GM18951 (cell line): ENCODE results near the gene PDXK.
"Not testable (repeated sequence)": the region's sequence is repeated elsewhere in the genome, so short reads cannot be mapped to it uniquely, and the experiment has no call there.

Experiments used
- POLR2A ChIP-seq: IDR thresholded peaks from 4 replicates; pipeline ENCODE4 v1.6.1; 2011; ENCODE audit warnings: mild to moderate bottlenecking; ENCODE audit not compliant: insufficient read length, insufficient read depth; ENCODE audit errors: extremely low read depth
- in situ Hi-C: fragments of 300-500 bp; cut with MboI; formaldehyde crosslinking; loops from one replicate; pipeline ENCODE4 v1.12.0; 2022; ENCODE audit warnings: low sequenced_read_pairs, mixed read lengths, inconsistent platforms; ENCODE audit not compliant: unreplicated experiment

Gene PDXK

GRCh38 chr21:43703035-43703880 is 15.7 kb upstream of the PDXK start:
- in situ Hi-C loops, result no loop called here
- TF ChIP-seq POLR2A, result no peak

GRCh38 chr21:43707462-43707861 is 11.5 kb upstream of the PDXK start:
- in situ Hi-C loops, result no loop called here
- no peak for TF ChIP-seq POLR2A

GRCh38 chr21:43708745-43709381 is 10.1 kb upstream of the PDXK start:
- no peak for TF ChIP-seq POLR2A
- in situ Hi-C loops, result no loop called here

GRCh38 chr21:43712268-43712942 is 6.5 kb upstream of the PDXK start:
- no peak for TF ChIP-seq POLR2A
- in situ Hi-C loops, result no loop called here

- in situ Hi-C loops, result not testable (repeated sequence)
Measured at GRCh38 chr21:43713123-43713522, 5.8 kb upstream of the PDXK start.

GRCh38 chr21:43716376-43717165 is 2.4 kb upstream of the PDXK start:
- no peak for TF ChIP-seq POLR2A
- in situ Hi-C loops, result no loop called here

GRCh38 chr21:43717166-43717853 is 1.6 kb upstream of the PDXK start:
- in situ Hi-C loops, result no loop called here
- no peak for TF ChIP-seq POLR2A

GRCh38 chr21:43717967-43718871 is 710 bp upstream of the PDXK start:
- in situ Hi-C loops, result no loop called here
- TF ChIP-seq POLR2A, result no peak

GRCh38 chr21:43719748-43720538 is 1.0 kb downstream of the PDXK start:
- TF ChIP-seq POLR2A, result no peak

GRCh38 chr21:43720539-43721166 is 1.7 kb downstream of the PDXK start:
- no peak for TF ChIP-seq POLR2A
- in situ Hi-C loops, result no loop called here

More at GRCh38 chr21:43719748-43720538, 1.0 kb downstream of the PDXK start:
- in situ Hi-C loops, result no loop called here
